Epithelial cell of prostate (primary cell): ENCODE results near the gene TSPOAP1.
A peak's percentile ranks its signal among the peaks of the same experiment; 100 is the strongest.
"Not testable (repeated sequence)": the region's sequence is repeated elsewhere in the genome, so short reads cannot be mapped to it uniquely, and the experiment has no call there.

Experiments
- DNase-seq: peaks from one replicate; pipeline ENCODE4 v3.0.0-alpha.2; 2011; ENCODE audit warnings: low read depth, low spot score
- H3K27ac ChIP-seq: fragments of 450-650 bp; 2 replicates; pipeline ENCODE4 v1.5.1; 2017; ENCODE audit warnings: mild to moderate bottlenecking

Gene TSPOAP1

GRCh38 chr17:58341136-58341860 is 12.7 kb upstream of the TSPOAP1 start:
- not testable (repeated sequence) for H3K27ac ChIP-seq, DNase-seq

GRCh38 chr17:58340405-58340876 is 11.8 kb upstream of the TSPOAP1 start:
- H3K27ac ChIP-seq = no peak overlapping the region
- no peak for DNase-seq

- H3K27ac ChIP-seq = no peak overlapping the region
- no peak for DNase-seq
Measured at GRCh38 chr17:58339755-58340404, 11.3 kb upstream of the TSPOAP1 start.

GRCh38 chr17:58338841-58339754 is 10.5 kb upstream of the TSPOAP1 start:
- H3K27ac ChIP-seq = no peak overlapping the region
- DNase-seq = no peak

- H3K27ac ChIP-seq = no peak overlapping the region
- no peak for DNase-seq
Measured at GRCh38 chr17:58338454-58338840, 9.9 kb upstream of the TSPOAP1 start.

- no peak overlapping the region for H3K27ac ChIP-seq
- no peak for DNase-seq
Measured at GRCh38 chr17:58337600-58338453, 9.2 kb upstream of the TSPOAP1 start.

- DNase-seq = no peak
- no peak overlapping the region for H3K27ac ChIP-seq
Measured at GRCh38 chr17:58337210-58337599, 8.6 kb upstream of the TSPOAP1 start.

- DNase-seq = no peak
- H3K27ac ChIP-seq = no peak overlapping the region
Measured at GRCh38 chr17:58336456-58337209, 8.0 kb upstream of the TSPOAP1 start.

GRCh38 chr17:58335779-58336455 is 7.3 kb upstream of the TSPOAP1 start:
- H3K27ac ChIP-seq = no peak overlapping the region
- peak; percentile 14 for DNase-seq

GRCh38 chr17:58335061-58335731 is 6.6 kb upstream of the TSPOAP1 start:
- H3K27ac ChIP-seq = no peak overlapping the region
- DNase-seq = no peak

- H3K27ac ChIP-seq = no peak overlapping the region
Measured at GRCh38 chr17:58334661-58335060, 6.1 kb upstream of the TSPOAP1 start.

GRCh38 chr17:58334256-58334655 is 5.7 kb upstream of the TSPOAP1 start:
- DNase-seq = no peak
- H3K27ac ChIP-seq = no peak overlapping the region

More at GRCh38 chr17:58334661-58335060, 6.1 kb upstream of the TSPOAP1 start:
- no peak for DNase-seq

GRCh38 chr17:58333736-58334207 is 5.2 kb upstream of the TSPOAP1 start:
- DNase-seq = no peak
- no peak overlapping the region for H3K27ac ChIP-seq

GRCh38 chr17:58332778-58333735 is 4.5 kb upstream of the TSPOAP1 start:
- DNase-seq = no peak
- H3K27ac ChIP-seq = no peak overlapping the region

GRCh38 chr17:58331815-58332777 is 3.5 kb upstream of the TSPOAP1 start:
- no peak for DNase-seq
- no peak overlapping the region for H3K27ac ChIP-seq
